Urothelium cell line (cell line): Measurements from ENCODE around the gene ANO7.

Source experiments
- DNase-seq: peaks from one replicate; pipeline ENCODE4 v3.0.0; 2011; ENCODE audit warnings: low spot score, mixed read lengths
- FAIRE-seq: peaks from 2 replicates; lab custom pipeline; 2011; peaks lifted over from hg19 to GRCh38; lab: Jason Lieb, UNC

ANO7 gene

GRCh38 chr2:241188361-241189092 lies at the start of gene ANO7:
Gene ANO7 (plus strand): TSS chr2:241188677. CDS start chr2:241190064, 1,387 bp downstream.
- FAIRE-seq (no peak), DNase-seq (no peak)

GRCh38 chr2:241139531-241140444 lies 48.7 kb upstream of the ANO7 start:
- FAIRE-seq (no peak), DNase-seq (no peak)

- FAIRE-seq (no peak), DNase-seq (no peak)
Observed at GRCh38 chr2:241140445-241140840, 48.0 kb upstream of the ANO7 start.

GRCh38 chr2:241141214-241141770 lies 47.2 kb upstream of the ANO7 start:
- no peak for DNase-seq

GRCh38 chr2:241142063-241142462 lies 46.4 kb upstream of the ANO7 start:
- no peak for DNase-seq
- FAIRE-seq: no peak

More at GRCh38 chr2:241141214-241141770, 47.2 kb upstream of the ANO7 start:
- FAIRE-seq: no peak

- DNase-seq (no peak), FAIRE-seq (no peak)
Observed at GRCh38 chr2:241142593-241142992, 45.9 kb upstream of the ANO7 start.

GRCh38 chr2:241146286-241146685 lies 42.2 kb upstream of the ANO7 start:
- DNase-seq (no peak), FAIRE-seq (no peak)

GRCh38 chr2:241147336-241147735 lies 41.1 kb upstream of the ANO7 start:
- FAIRE-seq: no peak

GRCh38 chr2:241148239-241148638 lies 40.2 kb upstream of the ANO7 start:
- DNase-seq: no peak
- no peak for FAIRE-seq

More at GRCh38 chr2:241147336-241147735, 41.1 kb upstream of the ANO7 start:
- no peak for DNase-seq

- peak; percentile 94 for DNase-seq
- FAIRE-seq: peak; percentile 20
Observed at GRCh38 chr2:241148891-241149674, 39.4 kb upstream of the ANO7 start, which contains the start of gene PASK. Gene PASK (minus strand): TSS chr2:241149472. CDS start chr2:241143032, 6,440 bp downstream.

GRCh38 chr2:241149675-241149924 lies 38.9 kb upstream of the ANO7 start:
- FAIRE-seq (no peak), DNase-seq (no peak)

- DNase-seq (peak; percentile 99), FAIRE-seq (peak; percentile 9)
Observed at GRCh38 chr2:241149925-241150659, 38.4 kb upstream of the ANO7 start, which contains the start of gene PPP1R7. Gene PPP1R7 (plus strand): TSS chr2:241150467. CDS start chr2:241150496, 29 bp downstream.

GRCh38 chr2:241150660-241151530 lies 37.6 kb upstream of the ANO7 start:
- FAIRE-seq: no peak
- DNase-seq: no peak

GRCh38 chr2:241151934-241152660 lies 36.4 kb upstream of the ANO7 start:
- DNase-seq (no peak), FAIRE-seq (no peak)

- FAIRE-seq: no peak
- peak; percentile 18 for DNase-seq
Observed at GRCh38 chr2:241153616-241154015, 34.9 kb upstream of the ANO7 start.

GRCh38 chr2:241154915-241155314 lies 33.6 kb upstream of the ANO7 start:
- FAIRE-seq (no peak), DNase-seq (no peak)

GRCh38 chr2:241155936-241156335 lies 32.5 kb upstream of the ANO7 start:
- no peak for DNase-seq
- no peak for FAIRE-seq

- no peak for DNase-seq
- no peak for FAIRE-seq
Observed at GRCh38 chr2:241156971-241157441, 31.5 kb upstream of the ANO7 start.
